ENCODE data around the gene CLMN. TPM values are rescaled to one million over a fixed set of nuclear protein-coding genes. Genes with fewer than 3 reads are reported as not detected.

Gene CLMN
- total and polyA plus RNA-seq, 2 of the 8 experiments (the other 6 are each of a cell fraction or from before 2014, with no cell fraction given): 1.6 to 8.2 TPM

GRCh38 chr14:95345032-95345431 is 25.3 kb upstream of the CLMN start (continued):
- TF ChIP-seq CHD7 (IDR thresholded peaks at IDR 0.05; ENCODE audit: insufficient replicate concordance, low read length) (no peak), ATF2 (IDR thresholded peaks at IDR 0.05; ENCODE audit: low read length) (no peak), HDAC6 (IDR thresholded peaks at IDR 0.05; ENCODE audit: low read depth, low read length) (no peak), ASH2L (IDR thresholded peaks at IDR 0.05; ENCODE audit: low read length) (no peak), SIN3A (conservative IDR thresholded peaks at IDR 0.05 in 1 of 2, IDR thresholded peaks at IDR 0.05 in 1 of 2; ENCODE audit: low read depth in 1 of 2, low read length in 2 of 2) (no peak), KDM4A (IDR thresholded peaks at IDR 0.05; ENCODE audit: low read depth, low read length, severe bottlenecking) (no peak)
- TF ChIP-seq, protein P1, sequence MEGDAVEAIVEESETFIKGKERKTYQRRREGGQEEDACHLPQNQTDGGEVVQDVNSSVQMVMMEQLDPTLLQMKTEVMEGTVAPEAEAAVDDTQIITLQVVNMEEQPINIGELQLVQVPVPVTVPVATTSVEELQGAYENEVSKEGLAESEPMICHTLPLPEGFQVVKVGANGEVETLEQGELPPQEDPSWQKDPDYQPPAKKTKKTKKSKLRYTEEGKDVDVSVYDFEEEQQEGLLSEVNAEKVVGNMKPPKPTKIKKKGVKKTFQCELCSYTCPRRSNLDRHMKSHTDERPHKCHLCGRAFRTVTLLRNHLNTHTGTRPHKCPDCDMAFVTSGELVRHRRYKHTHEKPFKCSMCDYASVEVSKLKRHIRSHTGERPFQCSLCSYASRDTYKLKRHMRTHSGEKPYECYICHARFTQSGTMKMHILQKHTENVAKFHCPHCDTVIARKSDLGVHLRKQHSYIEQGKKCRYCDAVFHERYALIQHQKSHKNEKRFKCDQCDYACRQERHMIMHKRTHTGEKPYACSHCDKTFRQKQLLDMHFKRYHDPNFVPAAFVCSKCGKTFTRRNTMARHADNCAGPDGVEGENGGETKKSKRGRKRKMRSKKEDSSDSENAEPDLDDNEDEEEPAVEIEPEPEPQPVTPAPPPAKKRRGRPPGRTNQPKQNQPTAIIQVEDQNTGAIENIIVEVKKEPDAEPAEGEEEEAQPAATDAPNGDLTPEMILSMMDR (IDR thresholded peaks at IDR 0.05; ENCODE audit: control extremely low read depth in 1 of 3, insufficient read depth in 1 of 3, low read depth in 1 of 3, low read length in 3 of 3): no peak

Measured in H1 (cell line).